Skeletal muscle cell (primary cell): ENCODE measurements around the gene PIK3IP1.
"Not testable (repeated sequence)": the region's sequence is repeated elsewhere in the genome, so short reads cannot be mapped to it uniquely, and the experiment has no call there.

Source experiments
- DNase-seq: peaks from one replicate; pipeline ENCODE4 v3.0.0-alpha.2; 2010; ENCODE audit warnings: low read depth
- H3K4me3 ChIP-seq: 2 replicates; pipeline ENCODE4 v1.5.1; 2011; ENCODE audit warnings: low read depth, mild to moderate bottlenecking, control low read depth, low read length, moderate library complexity

The PIK3IP1 gene

DNA sequence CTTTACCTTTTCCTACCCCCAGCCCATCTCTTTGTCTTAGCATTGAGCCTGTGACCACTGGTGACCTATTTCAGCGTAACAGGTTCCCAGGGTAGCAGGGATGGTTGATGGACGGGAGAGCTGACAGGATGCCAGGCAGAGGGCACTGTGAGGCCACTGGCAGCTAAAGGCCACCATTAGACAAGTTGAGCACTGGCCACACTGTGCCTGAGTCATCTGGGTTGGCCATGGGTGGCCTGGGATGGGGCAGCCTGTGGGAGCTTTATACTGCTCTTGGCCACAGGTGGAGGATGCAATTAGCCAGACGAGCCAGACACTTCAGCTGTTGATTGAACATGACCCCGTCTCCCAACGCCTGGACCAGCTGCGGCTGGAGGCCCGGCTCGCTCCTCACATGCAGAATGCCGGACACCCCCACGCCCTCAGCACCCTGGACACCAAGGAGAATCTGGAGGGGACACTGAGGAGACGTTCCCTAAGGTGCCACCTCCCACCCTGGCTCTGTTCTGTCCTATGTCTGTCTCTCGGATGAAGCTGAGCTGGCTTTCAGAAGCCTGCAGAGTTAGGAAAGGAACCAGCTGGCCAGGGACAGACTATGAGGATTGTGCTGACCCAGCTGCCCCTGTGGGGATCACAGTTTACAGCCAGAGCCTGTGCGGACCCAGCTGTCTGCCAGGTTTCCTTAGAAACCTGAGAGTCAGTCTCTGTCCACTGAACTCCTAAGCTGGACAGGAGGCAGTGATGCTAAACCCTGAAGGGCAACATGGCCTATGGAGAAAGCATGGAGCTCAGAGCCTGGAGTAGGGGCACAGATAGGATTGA, 29.8 kb downstream of the PIK3IP1 start:
- no peak overlapping the region for H3K4me3 ChIP-seq
- no peak for DNase-seq

DNA sequence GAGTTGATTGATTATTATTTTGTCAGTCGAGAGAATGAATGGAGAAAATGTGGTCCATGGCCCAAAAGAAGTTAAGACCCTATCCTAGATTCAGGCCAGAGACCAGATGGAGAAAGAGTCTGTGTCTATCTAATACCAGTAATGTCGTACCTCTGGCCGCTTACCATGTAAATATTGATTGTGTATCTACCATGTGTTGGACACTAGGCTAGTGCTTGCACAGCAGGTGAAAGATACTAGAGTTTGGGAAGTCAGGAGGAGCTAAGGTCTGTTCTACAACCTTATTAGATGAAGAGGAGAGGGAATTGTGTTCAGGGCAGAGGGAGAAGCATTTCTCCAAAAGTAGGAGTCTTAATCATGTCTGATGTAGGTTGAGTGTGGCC, 31.8 kb downstream of the PIK3IP1 start:
- no peak for DNase-seq
- no peak overlapping the region for H3K4me3 ChIP-seq

DNA sequence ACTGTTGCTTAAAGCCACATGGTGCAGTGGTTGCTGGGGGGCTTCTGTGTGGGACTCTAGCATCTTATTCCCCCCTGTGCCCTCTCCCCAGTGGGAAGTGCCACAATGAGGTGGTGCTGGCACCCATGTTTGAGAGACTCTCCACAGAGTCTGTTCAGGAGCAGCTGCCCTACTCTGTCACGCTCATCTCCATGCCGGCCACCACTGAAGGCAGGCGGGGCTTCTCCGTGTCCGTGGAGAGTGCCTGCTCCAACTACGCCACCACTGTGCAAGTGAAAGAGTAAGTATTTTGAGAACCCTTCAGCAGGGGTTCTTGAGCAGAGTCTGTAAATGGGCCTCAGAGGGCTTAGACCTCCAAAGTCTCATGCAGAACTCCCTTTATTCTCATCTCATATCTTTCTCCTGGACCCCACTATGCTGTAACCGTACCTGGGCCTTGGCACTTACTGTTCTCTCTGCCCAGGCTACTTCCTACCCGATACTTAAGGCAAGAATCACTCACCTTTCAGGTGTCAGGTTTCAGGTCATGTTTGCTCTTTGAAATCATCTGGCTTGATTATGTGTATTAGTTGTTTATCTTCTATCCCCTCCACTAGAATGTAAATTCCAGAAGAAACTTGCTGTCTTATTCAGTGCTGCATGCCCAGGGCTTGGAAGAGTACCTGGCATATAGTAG, 32.4 kb downstream of the PIK3IP1 start:
- no peak for DNase-seq
- no peak overlapping the region for H3K4me3 ChIP-seq

DNA sequence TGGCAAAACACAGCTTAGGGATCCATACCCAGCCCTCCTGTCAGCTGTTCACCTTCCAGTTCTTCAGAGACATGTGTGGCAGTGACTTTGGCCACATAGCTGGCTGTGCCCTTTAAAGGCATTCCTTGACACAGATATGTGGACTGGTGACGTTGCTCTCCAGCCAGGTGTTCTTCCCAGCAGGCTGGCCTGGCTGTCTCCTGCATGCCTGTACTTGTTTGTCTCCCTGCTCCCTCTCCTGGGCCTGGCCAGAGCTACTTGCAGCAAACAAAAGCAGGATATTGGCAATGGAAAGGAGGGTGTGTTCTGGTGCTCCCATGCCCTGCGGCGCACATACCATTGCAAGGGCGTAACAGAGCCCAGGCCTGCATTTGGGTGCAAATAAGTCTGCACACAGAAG, 38.3 kb downstream of the PIK3IP1 start:
- no peak for DNase-seq

DNA sequence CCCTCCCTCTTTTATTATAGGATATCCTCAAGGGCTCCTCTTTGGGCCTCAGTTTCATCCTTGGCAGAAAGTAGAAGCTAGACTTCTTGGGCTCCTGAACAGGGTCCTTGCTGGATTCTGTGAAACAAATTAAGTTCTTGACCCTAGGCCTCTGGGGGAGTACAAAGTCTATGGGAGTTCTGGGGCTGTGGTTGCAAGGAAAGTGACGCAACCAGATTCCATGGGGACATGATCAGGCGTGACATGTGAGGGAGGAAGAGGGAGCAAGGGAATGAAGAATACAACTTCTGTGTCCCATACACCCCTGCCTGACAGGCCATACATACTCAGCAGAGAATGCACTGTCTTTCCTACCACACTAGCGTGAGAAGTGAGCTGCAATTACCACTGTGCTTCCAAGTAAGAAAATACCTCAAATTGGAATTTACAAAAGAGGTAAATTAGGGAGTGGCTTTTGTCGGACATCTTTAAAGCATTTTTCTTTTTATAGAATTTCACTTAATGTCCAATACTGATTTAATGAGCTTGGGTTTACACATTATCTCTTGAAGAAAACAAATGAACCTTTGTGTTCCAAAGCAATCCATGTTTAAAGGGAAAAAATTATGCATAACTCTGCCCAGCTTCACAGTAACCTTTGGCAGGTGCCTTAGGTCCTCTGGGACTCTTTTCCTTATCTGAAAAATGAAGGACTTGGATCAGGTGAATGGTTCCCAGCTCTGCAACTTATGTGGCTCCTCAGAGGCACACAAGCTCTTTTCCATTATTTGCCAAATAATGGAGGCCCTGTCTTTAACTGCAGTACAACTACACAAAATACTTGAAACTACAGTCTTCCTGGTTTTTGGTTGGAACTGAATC, 41.3 kb downstream of the PIK3IP1 start:
- DNase-seq = no peak
- no peak overlapping the region for H3K4me3 ChIP-seq

More for the DNA sequence above, 38.3 kb downstream of the PIK3IP1 start:
- no peak overlapping the region for H3K4me3 ChIP-seq

DNA sequence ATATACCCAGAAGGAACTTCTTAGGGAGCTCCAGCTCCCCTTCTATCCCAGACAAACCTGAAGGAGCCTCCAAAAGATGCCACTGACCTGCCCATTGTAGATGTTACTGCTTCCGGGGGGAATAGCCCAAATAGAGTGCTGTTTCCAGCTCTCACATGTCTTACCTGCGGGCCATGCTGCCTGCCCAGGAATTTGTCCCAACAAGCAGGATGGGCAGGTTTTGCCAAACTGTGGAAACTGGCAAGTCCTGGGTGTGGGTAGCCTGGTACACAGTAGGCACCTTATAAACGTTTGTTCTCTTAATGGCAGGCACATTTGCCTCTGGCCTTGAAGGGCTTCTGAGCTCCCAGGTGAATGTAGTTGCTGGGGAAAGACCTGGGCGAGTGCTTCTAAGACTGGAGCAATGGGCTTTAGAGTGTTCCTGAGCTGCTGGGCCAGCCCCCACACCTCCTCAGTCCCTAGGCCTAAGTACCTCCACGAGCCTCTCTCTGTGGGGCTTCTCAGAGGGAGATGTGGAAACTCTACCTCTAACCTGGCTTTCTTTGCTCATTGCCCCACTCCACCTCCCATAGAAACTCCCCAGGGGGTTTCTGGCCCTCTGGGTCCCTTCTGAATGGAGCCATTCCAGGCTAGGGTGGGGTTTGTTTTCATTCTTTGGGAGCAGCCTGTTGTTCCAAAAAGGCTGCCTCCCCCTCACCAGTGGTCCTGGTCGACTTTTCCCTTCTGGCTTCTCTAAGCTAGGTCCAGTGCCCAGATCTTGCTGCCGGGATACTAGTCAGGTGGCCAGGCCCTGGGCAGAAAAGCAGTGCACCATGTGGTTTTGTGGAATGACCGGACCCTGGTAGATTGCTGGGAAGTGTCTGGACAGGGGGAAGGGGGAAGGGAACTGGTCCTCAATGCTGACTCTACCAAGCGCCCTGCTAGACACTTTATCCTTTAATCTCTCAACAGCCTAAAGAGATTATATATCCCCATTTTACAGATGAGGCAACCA, 43.0 kb downstream of the PIK3IP1 start:
- DNase-seq = no peak
- H3K4me3 ChIP-seq = peak overlapping the region; percentile 63

DNA sequence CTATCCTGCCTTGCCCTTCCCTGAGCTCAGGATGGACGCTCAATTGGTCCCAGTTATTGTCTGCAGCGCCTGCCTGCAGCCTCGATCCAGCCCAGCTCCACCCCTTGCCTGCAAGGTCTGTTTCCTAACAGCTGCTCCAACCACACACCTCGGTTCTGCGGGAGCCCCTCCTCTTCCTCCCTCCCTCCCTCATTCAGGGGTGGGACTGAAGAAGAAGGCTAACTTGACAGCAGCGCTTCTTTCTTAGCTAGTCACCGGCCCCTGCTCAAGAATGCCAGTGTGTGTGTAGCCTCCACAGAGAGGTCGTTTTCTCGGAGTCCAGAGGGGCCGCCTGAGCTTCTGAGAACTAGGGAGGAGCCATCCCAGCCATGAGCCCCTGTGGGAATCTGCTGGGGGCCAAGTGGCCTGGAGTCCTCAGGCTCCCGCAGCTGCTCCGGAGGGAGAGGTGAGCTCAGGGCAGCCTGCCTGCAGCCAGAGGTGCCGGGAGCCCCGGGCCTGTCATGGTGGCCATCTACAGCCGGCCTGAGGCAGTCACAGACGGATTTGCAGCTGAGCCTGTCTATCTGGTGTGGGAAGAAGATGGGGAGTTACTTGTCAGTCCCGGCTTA, 44.0 kb downstream of the PIK3IP1 start:
- peak; percentile 81 for DNase-seq
- peak overlapping the region; percentile 63 for H3K4me3 ChIP-seq

DNA sequence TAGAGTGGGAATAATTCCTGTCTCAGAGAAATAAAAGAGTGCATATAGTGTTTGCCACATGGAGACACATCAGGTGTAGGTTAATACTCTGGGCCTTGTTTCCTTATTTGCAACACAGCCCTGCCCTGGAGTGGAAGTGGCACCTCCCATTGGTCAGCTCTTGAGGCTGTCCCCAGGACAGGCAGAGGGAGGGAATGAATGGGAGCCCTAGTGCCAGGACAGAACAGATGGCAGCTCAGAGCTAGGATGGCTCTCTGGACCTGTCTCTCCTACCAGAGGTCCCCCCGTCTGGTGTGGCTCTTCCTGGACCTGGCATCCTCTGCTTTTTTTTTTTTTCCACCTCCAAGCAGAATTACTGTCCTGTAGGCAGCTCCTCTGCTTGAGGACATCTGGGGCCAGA, 44.6 kb downstream of the PIK3IP1 start:
- no peak for DNase-seq
- H3K4me3 ChIP-seq = peak overlapping the region; percentile 63

DNA sequence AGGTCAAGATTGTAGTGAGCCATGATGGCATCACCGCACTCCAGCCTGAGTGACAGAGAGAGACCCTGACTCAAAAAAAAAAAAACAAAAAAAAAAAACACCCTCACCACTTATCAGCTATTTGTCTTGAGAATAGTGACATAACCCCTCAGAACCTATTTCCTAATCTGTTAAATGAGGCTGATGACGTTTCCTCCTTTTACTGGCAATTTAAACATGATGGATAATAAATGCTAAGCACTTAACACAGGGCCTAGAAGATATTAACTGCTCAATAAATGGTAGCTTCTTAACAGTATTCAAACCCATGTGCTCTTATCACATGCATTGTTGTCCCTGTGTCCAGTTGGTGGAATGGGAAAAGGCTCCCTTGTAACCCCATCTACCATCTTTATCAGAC, 45.6 kb downstream of the PIK3IP1 start:
- H3K4me3 ChIP-seq = no peak overlapping the region
- no peak for DNase-seq

DNA sequence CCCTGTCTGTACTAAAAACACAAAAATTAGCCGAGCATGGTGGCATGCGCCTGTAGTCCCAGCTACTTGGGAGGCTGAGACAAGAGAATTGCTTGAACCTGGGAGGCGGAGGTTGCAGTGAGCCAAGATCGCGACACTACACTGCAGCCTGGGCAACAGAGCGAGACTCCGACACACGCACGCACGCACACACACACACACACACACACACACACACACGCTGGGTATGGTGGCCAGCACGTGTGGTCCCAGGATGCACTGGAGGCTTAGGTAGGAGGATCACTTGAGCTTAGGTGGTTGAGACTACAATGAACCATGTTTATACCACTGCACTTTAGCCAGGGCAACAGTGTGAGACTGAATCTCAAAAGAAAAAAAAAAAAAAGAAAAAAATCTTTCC, 46.3 kb downstream of the PIK3IP1 start:
- H3K4me3 ChIP-seq, DNase-seq: not testable (repeated sequence)

DNA sequence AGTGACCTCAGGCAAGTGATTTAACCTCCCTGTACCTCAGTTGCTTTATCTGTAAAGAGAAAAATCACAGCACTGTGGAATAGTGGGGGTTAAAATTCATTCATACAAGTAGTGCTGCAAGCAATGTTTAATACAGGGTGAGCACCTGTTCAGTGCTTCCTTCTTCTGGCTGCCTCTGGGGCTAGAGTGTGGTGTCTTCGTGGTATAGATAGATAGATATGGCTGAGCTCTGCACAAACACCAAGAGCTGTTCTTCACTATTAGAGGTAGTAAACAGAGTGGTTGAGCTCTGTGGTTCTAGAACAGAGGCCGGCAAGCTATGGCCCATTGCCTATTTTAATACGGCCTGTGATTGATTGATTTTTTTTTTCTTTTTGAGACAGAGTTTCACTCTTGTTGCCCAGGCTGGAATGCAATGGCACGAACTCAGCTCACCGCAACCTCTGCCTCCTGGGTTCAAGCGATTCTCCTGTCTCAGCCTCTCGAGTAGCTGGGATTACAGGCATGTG, 47.3 kb downstream of the PIK3IP1 start:
- DNase-seq = no peak
- H3K4me3 ChIP-seq = no peak overlapping the region

DNA sequence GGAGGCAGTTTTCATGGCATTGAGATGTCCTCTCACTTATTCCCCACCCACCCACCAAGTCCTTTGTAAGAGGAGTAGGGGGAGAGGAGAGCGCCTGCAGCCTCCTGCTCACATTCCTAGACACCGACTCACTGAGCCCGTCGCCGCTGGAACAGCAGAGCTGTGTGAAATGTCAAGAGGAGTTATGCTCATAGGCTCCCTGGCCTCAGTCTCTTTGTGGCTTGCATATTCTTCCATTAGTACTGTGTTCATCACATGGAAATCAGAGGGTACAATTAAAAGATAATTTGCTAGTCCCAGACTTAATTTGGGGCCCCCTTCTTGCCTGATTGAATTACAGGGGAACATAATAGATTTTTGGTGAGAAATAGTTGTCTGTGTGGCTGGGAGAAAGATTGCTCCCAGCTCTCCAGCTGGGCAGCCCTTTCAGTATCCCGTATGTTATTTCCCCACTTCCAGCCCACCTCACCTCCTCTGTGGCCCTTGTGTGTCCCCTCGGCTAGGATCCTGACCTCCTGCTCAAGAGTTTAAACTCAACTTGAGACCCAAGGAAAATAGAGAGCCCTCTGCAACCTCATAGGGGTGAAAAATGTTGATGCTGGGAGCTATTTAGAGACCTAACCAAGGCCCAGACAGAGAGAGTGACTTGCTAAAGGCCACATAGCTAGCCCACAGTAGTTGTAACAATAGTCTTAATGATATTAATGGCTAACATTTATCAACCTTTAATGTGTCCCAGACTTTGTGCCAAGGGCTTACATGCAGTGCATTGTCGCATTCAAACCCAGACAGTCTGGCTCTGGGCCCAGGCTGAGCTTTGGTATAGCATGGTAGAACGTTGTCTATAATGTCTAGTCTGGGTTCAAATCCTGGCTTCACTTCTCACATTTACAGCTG, 48.0 kb downstream of the PIK3IP1 start:
- DNase-seq = peak; percentile 62
- no peak overlapping the region for H3K4me3 ChIP-seq

DNA sequence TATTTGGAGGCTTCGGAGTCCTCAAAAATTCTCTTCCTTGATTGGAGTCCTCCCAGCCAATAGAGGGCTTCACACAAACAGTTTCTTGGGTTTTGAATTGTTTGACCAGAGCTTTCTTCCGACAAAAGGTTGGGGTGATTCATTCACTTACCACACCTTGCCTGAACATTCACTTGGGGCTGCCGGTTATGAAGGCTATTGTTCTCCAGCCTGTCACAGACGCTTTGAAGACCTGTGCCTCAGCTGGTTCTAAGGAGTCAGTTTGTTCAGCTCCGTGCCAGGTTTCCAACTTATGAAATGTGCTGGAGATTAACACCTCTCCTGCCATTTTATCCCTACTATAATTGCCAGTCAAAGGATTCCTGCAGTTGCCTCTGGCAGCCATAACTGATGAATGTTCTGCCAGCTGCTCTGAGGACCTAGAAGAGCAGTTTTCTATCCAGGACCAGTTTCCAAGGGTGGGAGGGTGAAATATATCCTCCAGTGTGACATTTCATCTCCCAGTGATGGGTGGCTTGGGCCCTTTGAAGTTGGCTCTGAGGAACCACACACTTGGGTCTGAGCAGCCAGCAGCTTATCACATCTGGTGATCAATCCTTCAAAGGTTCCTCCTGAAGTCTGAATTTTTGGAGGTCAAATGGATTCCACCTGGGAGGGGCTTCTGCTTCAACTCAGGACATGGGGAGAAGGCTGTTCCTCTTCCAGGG, 48.8 kb downstream of the PIK3IP1 start:
- no peak for DNase-seq
- no peak overlapping the region for H3K4me3 ChIP-seq

DNA sequence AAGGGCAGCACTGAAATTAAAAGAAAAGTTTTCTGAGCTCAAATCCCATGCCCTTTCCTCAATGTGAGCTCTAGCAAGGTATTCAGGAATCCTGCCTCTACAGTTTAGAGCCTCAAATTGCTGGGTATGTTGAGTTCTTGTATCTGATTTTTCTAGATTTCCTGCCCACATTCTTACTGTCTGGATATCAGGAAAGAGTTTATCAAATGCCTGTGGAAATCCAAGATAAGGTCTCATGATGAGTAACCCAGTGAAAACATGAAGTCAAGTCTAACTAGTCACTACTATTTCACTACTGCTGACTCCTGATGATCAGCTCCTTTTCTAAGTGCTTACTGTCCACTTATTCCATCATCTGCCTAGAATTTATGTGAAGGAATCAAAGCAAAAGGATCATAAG, 50.4 kb downstream of the PIK3IP1 start:
- DNase-seq = no peak

DNA sequence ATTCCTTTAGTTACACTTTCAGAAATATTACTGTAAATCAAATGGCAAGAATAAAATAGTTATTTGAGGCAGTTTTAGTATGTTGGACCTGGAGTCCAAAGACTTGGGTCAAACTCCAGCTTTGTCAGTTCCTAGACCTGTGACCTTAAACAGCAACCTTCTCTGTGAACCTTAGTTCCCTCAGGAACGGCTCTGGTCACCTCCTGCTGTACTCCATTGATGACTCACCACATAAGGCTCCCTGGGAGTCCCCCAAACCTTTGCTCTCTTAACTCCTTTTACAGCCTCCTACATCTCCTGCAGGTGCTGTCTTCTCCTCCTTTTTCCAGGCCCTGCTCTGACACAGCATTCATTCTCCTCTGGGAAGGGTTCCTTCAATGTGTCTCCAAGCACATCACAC, 51.1 kb downstream of the PIK3IP1 start:
- no peak for DNase-seq
- no peak overlapping the region for H3K4me3 ChIP-seq

More for the DNA sequence above, 50.4 kb downstream of the PIK3IP1 start:
- no peak overlapping the region for H3K4me3 ChIP-seq

DNA sequence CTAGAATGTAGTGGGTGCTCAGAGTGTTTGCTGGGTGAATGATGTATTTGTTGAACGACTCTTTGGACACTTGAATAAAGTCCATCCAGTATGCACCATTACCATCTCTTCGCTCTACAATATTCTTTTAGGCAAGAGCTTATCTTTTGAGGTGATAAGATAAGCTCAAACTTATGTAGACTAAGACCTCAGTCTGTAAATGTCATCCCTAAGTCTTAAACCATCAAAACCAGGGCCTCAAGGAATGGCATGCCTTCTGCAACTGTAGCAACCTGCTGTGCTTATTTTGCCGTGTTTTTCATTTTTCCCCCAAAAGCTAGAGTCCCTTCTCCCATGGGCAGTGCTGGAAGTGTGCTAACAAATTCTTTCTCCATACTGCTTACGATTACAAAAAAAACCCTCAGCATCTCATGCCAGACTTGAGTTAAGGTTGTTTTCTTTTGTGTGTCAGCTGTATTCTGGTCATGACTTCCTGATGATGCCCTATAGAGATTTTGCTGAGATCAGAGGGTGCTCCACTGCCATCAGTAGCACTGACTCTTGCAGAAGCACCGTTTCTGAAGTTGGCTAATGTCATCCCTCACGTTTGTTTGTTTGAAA, 52.4 kb downstream of the PIK3IP1 start:
- no peak for DNase-seq
- no peak overlapping the region for H3K4me3 ChIP-seq
